Measurements from ENCODE around the gene ITM2A.

Gene ITM2A

GRCh38 chrX:79366873-79367749 is at the start of gene ITM2A:
ITM2A (minus strand) TSS chrX:79367334; CDS start chrX:79367215, 119 bp downstream.
- H3K4me1 ChIP-seq (ENCODE audit: insufficient read depth, low read length) = peaks cover 13% of the 10 kb centered on the region
- H3K9ac ChIP-seq (ENCODE audit: low read depth, low read length) = peak within 1 kb of the TSS; percentile 59; the same call in 1 of the 2 replicates
- H3K36me3 ChIP-seq (ENCODE audit: insufficient read depth, low read depth, low read length) = no peaks in the 10 kb centered on the region
- H3K4me3 ChIP-seq (ENCODE audit: low read length) = peak within 1 kb of the TSS; percentile 78
- no peak within 1 kb of the TSS for H3K27ac ChIP-seq (ENCODE audit: low read length)
- no peaks in the 10 kb centered on the region for H3K27me3 ChIP-seq (ENCODE audit: insufficient read depth, low read length)
- no peaks in the 10 kb centered on the region for H3K9me3 ChIP-seq (ENCODE audit: insufficient read depth, low read depth, low read length)

DNA sequence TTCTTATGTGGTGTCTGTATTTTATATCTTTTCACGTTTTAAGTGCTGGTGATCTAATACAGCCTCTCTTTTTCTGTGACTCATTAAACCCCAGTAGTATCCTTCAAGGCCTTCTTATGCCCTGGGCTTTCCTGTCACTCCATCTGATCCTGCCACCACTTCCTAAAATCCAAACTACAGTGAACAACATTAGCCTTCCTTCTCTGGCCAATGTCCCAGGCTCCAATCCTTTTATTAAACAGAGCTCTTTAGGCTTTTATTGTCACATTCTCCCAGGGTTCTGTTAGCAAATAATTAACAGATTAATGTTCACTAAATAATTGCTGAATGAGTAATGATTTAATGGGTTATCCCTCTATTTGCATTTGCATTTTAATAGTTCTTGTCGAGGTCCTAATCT is 47.9 kb upstream of the ITM2A start:
- no peaks in the 10 kb centered on the region for H3K27me3 ChIP-seq (ENCODE audit: insufficient read depth, low read length)
- H3K4me1 ChIP-seq (ENCODE audit: insufficient read depth, low read length) = no peaks in the 10 kb centered on the region
- no peaks in the 10 kb centered on the region for H3K36me3 ChIP-seq (ENCODE audit: insufficient read depth, low read depth, low read length)
- H3K9ac ChIP-seq (ENCODE audit: low read depth, low read length) = no peak overlapping the region
- no peak overlapping the region for H3K27ac ChIP-seq (ENCODE audit: low read length)
- H3K9me3 ChIP-seq (ENCODE audit: insufficient read depth, low read depth, low read length) = no peaks in the 10 kb centered on the region
- no peak overlapping the region for H3K4me3 ChIP-seq (ENCODE audit: low read length)

- H3K27me3 ChIP-seq (ENCODE audit: insufficient read depth, low read length) = no peaks in the 10 kb centered on the region
- H3K9ac ChIP-seq (ENCODE audit: low read depth, low read length) = no peak overlapping the region
- no peaks in the 10 kb centered on the region for H3K36me3 ChIP-seq (ENCODE audit: insufficient read depth, low read depth, low read length)
- no peaks in the 10 kb centered on the region for H3K9me3 ChIP-seq (ENCODE audit: insufficient read depth, low read depth, low read length)
- H3K4me3 ChIP-seq (ENCODE audit: low read length) = no peak overlapping the region
- no peak overlapping the region for H3K27ac ChIP-seq (ENCODE audit: low read length)
- H3K4me1 ChIP-seq (ENCODE audit: insufficient read depth, low read length) = no peaks in the 10 kb centered on the region
These were observed 46.8 kb upstream of the ITM2A start for GRCh38 chrX:79413963-79414362.

DNA sequence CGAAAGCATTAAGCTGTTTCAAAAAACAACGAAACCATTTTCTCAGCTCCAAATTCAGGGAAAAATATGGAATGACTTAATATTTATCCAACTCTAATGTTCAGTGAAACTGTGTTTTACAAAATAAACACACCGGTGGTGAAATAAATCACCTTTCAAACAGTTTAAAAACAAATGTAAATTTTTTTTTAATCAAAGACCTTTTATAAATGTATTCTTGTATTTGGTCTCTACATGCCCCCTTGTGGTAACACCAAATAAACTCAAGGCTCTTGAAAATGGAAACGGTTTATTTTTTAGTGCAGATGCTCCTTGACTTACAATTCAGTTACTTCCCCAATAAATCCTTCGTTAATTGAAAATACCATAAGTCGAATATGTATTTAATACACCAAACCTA is 45.8 kb upstream of the ITM2A start:
- no peak overlapping the region for H3K4me3 ChIP-seq (ENCODE audit: low read length)
- H3K9me3 ChIP-seq (ENCODE audit: insufficient read depth, low read depth, low read length) = no peaks in the 10 kb centered on the region
- H3K27ac ChIP-seq (ENCODE audit: low read length) = no peak overlapping the region
- no peaks in the 10 kb centered on the region for H3K27me3 ChIP-seq (ENCODE audit: insufficient read depth, low read length)
- H3K4me1 ChIP-seq (ENCODE audit: insufficient read depth, low read length) = no peaks in the 10 kb centered on the region
- no peaks in the 10 kb centered on the region for H3K36me3 ChIP-seq (ENCODE audit: insufficient read depth, low read depth, low read length)
- no peak overlapping the region for H3K9ac ChIP-seq (ENCODE audit: low read depth, low read length)

DNA sequence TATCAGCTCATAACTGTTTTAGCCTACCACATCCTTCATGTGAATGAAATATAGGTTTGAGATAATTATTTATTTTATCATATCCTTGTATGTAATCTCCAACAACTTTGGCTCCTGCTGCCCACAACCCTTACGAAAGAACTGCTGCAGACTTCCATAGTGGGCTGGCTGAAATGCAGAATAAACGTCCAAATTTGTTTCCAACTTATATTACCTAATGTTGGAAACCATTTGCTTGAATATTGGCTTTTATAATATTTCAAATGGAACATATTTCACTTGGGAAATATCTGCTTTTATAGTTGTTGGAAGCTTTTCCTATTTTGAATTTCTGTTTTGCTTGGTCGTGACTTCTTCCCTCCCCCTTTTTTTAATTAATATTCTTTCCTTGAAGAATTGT is 45.0 kb upstream of the ITM2A start:
- Histone ChIP-seq H3K4me1 (ENCODE audit: insufficient read depth, low read length) (no peaks in the 10 kb centered on the region), H3K27me3 (ENCODE audit: insufficient read depth, low read length) (no peaks in the 10 kb centered on the region), H3K36me3 (ENCODE audit: insufficient read depth, low read depth, low read length) (no peaks in the 10 kb centered on the region), H3K9me3 (ENCODE audit: insufficient read depth, low read depth, low read length) (no peaks in the 10 kb centered on the region), H3K9ac (ENCODE audit: low read depth, low read length) (no peak overlapping the region), H3K4me3 (ENCODE audit: low read length) (no peak overlapping the region), H3K27ac (ENCODE audit: low read length) (no peak overlapping the region)

GRCh38 chrX:79409657-79410056 is 42.5 kb upstream of the ITM2A start:
- no peaks in the 10 kb centered on the region for H3K9me3 ChIP-seq (ENCODE audit: insufficient read depth, low read depth, low read length)
- H3K27ac ChIP-seq (ENCODE audit: low read length) = no peak overlapping the region
- H3K4me1 ChIP-seq (ENCODE audit: insufficient read depth, low read length) = no peaks in the 10 kb centered on the region
- H3K9ac ChIP-seq (ENCODE audit: low read depth, low read length) = no peak overlapping the region
- no peaks in the 10 kb centered on the region for H3K36me3 ChIP-seq (ENCODE audit: insufficient read depth, low read depth, low read length)
- H3K4me3 ChIP-seq (ENCODE audit: low read length) = no peak overlapping the region
- H3K27me3 ChIP-seq (ENCODE audit: insufficient read depth, low read length) = no peaks in the 10 kb centered on the region

DNA sequence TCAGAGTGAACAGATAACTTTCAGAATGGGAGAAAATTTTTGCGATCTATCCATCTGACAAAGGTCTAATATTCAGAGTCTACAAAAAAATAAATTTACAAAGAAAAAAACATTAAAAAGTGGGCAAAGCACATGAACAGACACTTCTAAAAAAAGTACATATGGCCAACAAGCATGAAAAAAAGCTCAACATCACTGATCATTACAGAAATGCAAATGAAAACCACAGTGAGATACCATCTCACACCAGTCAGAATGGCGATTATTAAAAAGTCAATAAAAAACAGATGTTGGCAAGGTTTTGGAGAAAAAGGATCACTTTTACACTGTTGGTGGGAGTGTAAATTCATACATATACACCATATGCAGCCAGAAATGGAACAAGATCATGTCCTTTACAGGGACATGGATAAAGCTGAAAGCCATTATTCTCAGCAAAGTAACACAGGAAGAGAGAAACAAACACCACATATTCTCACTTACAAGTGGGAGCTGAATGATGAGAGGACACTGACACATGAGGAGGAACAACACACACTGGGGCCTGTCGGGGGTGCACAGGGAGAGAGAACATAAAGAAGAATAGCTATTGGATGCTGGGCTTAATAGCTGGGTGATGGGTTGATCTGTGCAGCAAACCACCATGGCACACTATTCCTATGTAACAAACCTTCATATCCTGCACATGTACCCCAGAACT is 41.6 kb upstream of the ITM2A start:
- no peaks in the 10 kb centered on the region for H3K36me3 ChIP-seq (ENCODE audit: insufficient read depth, low read depth, low read length)
- no peaks in the 10 kb centered on the region for H3K4me1 ChIP-seq (ENCODE audit: insufficient read depth, low read length)
- no peak overlapping the region for H3K9ac ChIP-seq (ENCODE audit: low read depth, low read length)
- no peaks in the 10 kb centered on the region for H3K27me3 ChIP-seq (ENCODE audit: insufficient read depth, low read length)
- no peak overlapping the region for H3K4me3 ChIP-seq (ENCODE audit: low read length)
- H3K9me3 ChIP-seq (ENCODE audit: insufficient read depth, low read depth, low read length) = no peaks in the 10 kb centered on the region
- H3K27ac ChIP-seq (ENCODE audit: low read length) = no peak overlapping the region

DNA sequence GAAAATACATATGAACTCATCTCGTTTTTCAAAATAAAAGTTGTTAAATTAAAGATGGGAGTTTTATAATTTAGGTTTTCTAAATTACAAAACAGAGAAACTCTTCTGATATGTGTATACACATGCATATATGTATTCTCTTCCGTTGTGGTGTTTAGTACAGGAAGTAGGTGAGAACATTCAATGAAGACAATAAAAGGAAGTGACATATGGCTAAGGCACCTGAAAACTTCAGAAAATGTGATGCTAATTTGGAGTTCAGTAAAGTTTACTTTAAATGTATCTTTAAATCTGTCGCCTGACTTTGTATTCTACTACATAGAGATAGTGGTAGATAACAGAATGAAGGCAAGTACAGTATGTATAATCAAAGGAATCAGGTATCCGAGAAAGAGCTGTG is 33.5 kb upstream of the ITM2A start:
- H3K9me3 ChIP-seq (ENCODE audit: insufficient read depth, low read depth, low read length) = no peaks in the 10 kb centered on the region

GRCh38 chrX:79375340-79375739 is 8.2 kb upstream of the ITM2A start:
- Histone ChIP-seq H3K9ac (ENCODE audit: low read depth, low read length) (no peak overlapping the region), H3K27me3 (ENCODE audit: insufficient read depth, low read length) (no peaks in the 10 kb centered on the region), H3K36me3 (ENCODE audit: insufficient read depth, low read depth, low read length) (no peaks in the 10 kb centered on the region), H3K27ac (ENCODE audit: low read length) (no peak overlapping the region), H3K9me3 (ENCODE audit: insufficient read depth, low read depth, low read length) (no peaks in the 10 kb centered on the region), H3K4me3 (ENCODE audit: low read length) (no peak overlapping the region), H3K4me1 (ENCODE audit: insufficient read depth, low read length) (no peaks in the 10 kb centered on the region)

More for the DNA sequence above, 33.5 kb upstream of the ITM2A start:
- Histone ChIP-seq H3K9ac (ENCODE audit: low read depth, low read length) (no peak overlapping the region), H3K4me1 (ENCODE audit: insufficient read depth, low read length) (no peaks in the 10 kb centered on the region), H3K36me3 (ENCODE audit: insufficient read depth, low read depth, low read length) (no peaks in the 10 kb centered on the region), H3K4me3 (ENCODE audit: low read length) (no peak overlapping the region), H3K27me3 (ENCODE audit: insufficient read depth, low read length) (no peaks in the 10 kb centered on the region), H3K27ac (ENCODE audit: low read length) (no peak overlapping the region)

DNA sequence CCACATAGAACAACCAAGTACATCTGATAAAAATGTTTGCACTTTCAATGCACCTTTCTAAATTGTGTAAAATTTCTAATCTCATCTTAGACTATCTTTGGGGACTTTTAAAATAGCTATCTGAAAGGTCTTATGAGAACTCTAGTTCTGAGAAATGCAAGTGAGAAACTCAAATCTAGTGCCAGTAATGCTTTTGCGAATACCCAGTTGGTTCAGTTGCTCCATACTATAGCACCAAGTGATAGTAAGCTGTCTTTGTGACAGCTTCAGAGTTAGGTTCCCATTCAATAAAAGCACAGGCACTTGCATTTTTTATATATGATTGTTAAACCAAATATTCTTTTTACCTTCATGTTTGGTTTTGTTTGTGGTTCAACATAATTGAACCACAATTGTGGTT is 4.5 kb upstream of the ITM2A start:
- H3K9ac ChIP-seq (ENCODE audit: low read depth, low read length) = no peak overlapping the region
- no peaks in the 10 kb centered on the region for H3K36me3 ChIP-seq (ENCODE audit: insufficient read depth, low read depth, low read length)
- H3K27me3 ChIP-seq (ENCODE audit: insufficient read depth, low read length) = no peaks in the 10 kb centered on the region
- no peak overlapping the region for H3K27ac ChIP-seq (ENCODE audit: low read length)
- H3K4me3 ChIP-seq (ENCODE audit: low read length) = no peak overlapping the region
- peaks cover 5% of the 10 kb centered on the region for H3K4me1 ChIP-seq (ENCODE audit: insufficient read depth, low read length)
- H3K9me3 ChIP-seq (ENCODE audit: insufficient read depth, low read depth, low read length) = no peaks in the 10 kb centered on the region

DNA sequence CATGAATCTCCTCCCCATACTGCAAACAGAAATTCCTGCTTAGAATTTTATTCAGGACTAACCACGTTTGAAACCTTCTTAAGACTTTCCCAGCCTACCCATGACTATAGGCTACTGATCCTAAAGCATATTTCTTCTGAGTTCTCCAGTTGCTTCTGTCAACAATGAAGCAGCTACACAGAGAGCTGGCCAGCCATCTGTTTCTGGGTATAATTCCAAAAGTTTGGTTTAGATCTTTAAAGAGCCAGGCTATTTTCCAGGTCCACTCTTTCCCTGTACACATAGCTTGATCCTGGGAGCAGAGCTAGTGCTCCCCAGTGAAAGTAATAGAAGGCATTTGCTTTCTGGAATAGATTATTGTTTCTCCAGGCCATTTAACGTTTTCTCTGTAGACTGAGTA is 4.0 kb upstream of the ITM2A start:
- H3K27me3 ChIP-seq (ENCODE audit: insufficient read depth, low read length) = no peaks in the 10 kb centered on the region

GRCh38 chrX:79369871-79370270 is 2.7 kb upstream of the ITM2A start:
- H3K27me3 ChIP-seq (ENCODE audit: insufficient read depth, low read length) = no peaks in the 10 kb centered on the region
- H3K9me3 ChIP-seq (ENCODE audit: insufficient read depth, low read depth, low read length) = no peaks in the 10 kb centered on the region
- H3K27ac ChIP-seq (ENCODE audit: low read length) = no peak overlapping the region

More for the DNA sequence above, 4.0 kb upstream of the ITM2A start:
- no peak overlapping the region for H3K27ac ChIP-seq (ENCODE audit: low read length)
- no peaks in the 10 kb centered on the region for H3K9me3 ChIP-seq (ENCODE audit: insufficient read depth, low read depth, low read length)
- H3K9ac ChIP-seq (ENCODE audit: low read depth, low read length) = no peak overlapping the region
- no peaks in the 10 kb centered on the region for H3K36me3 ChIP-seq (ENCODE audit: insufficient read depth, low read depth, low read length)
- peaks cover 5% of the 10 kb centered on the region for H3K4me1 ChIP-seq (ENCODE audit: insufficient read depth, low read length)
- H3K4me3 ChIP-seq (ENCODE audit: low read length) = no peak overlapping the region

More at GRCh38 chrX:79369871-79370270, 2.7 kb upstream of the ITM2A start:
- peaks cover 5% of the 10 kb centered on the region for H3K4me1 ChIP-seq (ENCODE audit: insufficient read depth, low read length)
- H3K4me3 ChIP-seq (ENCODE audit: low read length) = no peak overlapping the region
- H3K9ac ChIP-seq (ENCODE audit: low read depth, low read length) = no peak overlapping the region
- H3K36me3 ChIP-seq (ENCODE audit: insufficient read depth, low read depth, low read length) = no peaks in the 10 kb centered on the region

Data from iPS-20b (cell line).